Urothelium cell line (cell line): Measurements from ENCODE around the gene PLA2G2F.

Experiments used
- DNase-seq: peaks from one replicate; pipeline ENCODE4 v3.0.0; 2011; ENCODE audit warnings: low spot score, mixed read lengths
- FAIRE-seq: peaks from 2 replicates; lab custom pipeline; 2011; peaks lifted over from hg19 to GRCh38; lab: Jason Lieb, UNC

Gene PLA2G2F

GRCh38 chr1:20168564-20169491 lies 29.7 kb downstream of the PLA2G2F start:
- no peak for DNase-seq
- FAIRE-seq: no peak

DNA sequence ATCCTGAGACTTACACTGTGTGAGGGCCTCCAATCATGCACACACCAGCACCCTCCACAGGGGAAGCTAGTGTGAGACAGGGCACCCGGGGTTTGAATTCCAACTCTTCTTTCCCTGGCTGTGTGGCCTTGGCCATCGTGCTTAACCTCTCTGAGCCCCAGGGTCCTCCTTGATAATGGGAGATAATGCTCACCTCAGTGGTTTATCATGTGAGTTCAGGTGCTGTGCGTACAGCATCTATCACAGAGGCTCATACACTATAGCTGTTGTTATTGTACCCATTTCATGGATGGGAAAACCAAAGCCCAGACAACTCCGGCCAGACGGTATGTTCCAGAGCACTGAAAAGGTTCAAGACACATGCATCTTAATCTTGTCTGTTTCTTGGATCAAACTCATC lies 30.8 kb downstream of the PLA2G2F start:
- no peak for DNase-seq

GRCh38 chr1:20172033-20172590 lies 33.0 kb downstream of the PLA2G2F start:
- FAIRE-seq: no peak
- DNase-seq: no peak

More for the DNA sequence above, 30.8 kb downstream of the PLA2G2F start:
- no peak for FAIRE-seq

GRCh38 chr1:20174937-20175666 lies 36.0 kb downstream of the PLA2G2F start:
- DNase-seq (no peak), FAIRE-seq (no peak)

DNA sequence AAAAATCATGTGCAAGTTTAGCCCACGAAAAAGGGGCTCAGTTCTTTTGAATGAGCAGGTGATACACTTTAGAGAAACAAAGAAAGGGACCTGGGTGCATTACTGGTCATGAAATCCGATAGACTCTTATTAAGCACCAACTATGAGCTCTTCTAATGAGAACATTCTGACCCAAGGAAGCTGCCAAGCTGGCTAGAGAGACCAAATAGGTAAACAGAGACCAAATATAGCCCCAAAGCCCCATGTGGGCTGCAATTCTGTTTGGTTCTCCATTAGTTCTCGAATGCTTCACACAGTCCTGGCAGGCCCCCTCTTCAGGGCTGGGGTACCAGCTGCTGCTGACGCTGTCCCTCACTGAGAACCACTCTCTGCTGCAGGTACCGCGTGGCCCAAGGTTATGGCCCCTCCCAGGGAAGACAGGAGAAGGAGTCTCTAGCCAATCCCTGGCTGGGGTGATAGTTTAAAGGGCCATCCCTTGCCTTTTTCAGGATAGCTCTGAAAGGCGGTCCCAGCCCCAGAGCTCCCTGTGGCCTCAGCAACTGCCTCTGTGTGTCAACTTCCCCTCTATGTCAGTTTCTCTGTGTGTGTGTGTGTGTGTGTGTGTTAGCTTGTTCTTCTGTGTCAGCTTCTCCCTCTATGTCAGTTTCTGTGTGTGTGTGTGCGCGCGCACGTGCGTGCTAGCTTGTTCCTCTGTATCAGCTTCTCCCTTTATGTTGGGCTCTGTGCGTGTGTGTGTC lies 39.7 kb downstream of the PLA2G2F start:
- no peak for FAIRE-seq
- no peak for DNase-seq

DNA sequence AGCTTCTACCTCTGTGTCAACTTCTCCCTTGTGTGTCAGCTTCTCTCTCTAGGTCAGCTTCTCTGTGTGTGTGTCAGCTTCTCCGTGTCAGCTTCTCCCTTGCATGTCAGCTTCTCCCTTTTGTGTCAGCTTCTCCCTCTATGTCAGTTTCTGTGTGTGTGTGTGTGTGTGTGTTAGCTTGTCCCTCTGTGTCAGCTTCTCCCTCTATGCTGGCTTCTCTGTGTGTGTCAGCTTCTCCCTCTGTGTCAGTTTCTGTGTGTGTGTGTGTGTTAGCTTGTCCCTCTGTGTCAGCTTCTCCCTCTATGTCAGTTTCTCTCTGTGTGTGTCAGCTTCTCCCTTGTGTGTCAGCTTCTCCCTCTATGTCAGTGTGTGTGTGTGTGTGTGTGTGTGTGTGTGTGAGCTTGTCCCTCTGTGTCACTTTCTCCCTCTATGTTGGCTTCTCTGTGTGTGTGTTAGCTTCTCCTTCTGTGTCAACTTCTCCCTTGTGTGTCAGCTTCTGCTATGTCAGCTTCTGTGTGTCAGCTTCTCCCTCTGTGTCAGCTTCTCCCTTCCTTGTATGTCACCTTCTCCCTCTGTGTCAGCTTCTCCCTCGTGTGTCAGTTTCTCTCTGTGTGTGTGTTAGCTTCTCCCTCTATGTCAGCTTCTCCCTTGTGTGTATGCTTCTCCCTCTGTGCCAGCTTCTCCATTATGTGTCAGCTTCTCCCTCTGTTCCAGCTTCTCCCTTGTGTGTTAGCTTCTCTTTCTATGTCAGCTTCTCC lies 40.4 kb downstream of the PLA2G2F start:
- no peak for FAIRE-seq
- DNase-seq: no peak

- FAIRE-seq: no peak
- no peak for DNase-seq
Measured at GRCh38 chr1:20180129-20180843, 41.2 kb downstream of the PLA2G2F start.

- FAIRE-seq (no peak), DNase-seq (no peak)
Measured at GRCh38 chr1:20180844-20181207, 41.7 kb downstream of the PLA2G2F start.

- no peak for DNase-seq
- no peak for FAIRE-seq
Measured at GRCh38 chr1:20182415-20182814, 43.3 kb downstream of the PLA2G2F start.

DNA sequence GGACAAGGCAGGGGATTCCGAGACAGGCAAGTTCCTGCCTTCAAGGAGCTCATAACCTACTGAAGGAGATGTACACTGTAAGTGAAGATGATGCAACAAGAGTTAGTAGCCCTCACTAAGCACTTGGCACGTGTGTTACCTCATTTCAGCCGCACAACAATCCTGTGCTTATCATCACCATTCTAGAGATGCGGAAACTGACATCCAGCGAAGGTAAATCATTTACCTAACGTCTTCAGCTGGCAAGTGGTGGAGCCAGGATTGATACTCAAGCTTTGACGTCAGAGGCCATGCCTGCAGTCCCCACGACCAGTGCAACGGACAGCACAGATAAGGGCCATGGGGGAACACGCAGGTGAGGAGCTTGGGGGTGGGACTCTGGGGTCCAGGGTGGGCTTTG lies 43.9 kb downstream of the PLA2G2F start:
- DNase-seq (no peak), FAIRE-seq (no peak)

- DNase-seq: no peak
- no peak for FAIRE-seq
Measured at GRCh38 chr1:20183616-20184271, 44.6 kb downstream of the PLA2G2F start.

GRCh38 chr1:20184481-20184900 lies 45.4 kb downstream of the PLA2G2F start:
- DNase-seq (no peak), FAIRE-seq (no peak)

DNA sequence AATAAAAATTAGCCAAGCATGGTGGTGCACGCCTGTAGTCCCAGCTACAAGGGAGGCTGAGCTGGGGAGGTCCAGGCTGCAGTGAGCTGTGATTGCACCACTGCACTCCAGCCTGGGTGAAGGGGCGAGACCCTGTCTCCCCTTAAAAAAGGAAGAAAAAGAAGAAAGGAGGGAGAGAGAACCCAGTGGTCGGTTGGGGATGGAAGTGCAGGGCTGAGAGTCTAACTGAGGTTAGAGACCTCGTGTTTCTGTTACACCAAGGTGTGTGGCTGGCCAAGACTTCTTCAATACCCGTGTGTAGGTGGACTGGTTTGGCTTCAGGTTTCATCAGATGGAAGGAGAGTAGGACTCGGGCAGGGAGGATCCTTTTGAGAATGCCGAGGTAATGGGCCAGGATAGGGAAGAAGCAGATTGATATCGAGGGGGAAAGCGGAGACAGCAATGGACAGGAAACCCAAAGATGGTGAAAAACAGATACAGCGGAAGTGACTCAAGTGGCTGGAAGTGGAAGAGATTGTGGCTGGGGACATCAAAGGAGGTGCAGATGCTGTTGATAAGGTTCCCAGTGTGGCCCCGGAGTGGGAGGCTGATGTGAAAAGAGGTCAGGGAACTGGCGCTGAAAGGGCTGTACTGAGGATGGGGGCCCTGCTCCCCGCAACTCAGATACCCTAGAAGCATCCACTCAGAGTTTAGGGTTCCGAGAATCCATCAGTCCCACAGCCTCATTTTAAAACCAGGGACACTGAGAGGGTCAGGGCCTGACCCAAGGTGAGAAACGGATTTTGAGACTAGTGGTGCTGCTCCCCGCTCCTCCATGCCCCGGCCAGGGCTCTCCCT lies 46.1 kb downstream of the PLA2G2F start:
- DNase-seq (no peak), FAIRE-seq (no peak)

GRCh38 chr1:20185834-20186782 lies 47.0 kb downstream of the PLA2G2F start, which contains the start of the genes PLA2G2C and UBXN10:
PLA2G2C (minus strand) TSS chr1:20186518; CDS start chr1:20177363, 9,155 bp downstream.
UBXN10 (plus strand) TSS chr1:20186096; CDS start chr1:20190562, 4,466 bp downstream.
- DNase-seq (no peak), FAIRE-seq (no peak)

DNA sequence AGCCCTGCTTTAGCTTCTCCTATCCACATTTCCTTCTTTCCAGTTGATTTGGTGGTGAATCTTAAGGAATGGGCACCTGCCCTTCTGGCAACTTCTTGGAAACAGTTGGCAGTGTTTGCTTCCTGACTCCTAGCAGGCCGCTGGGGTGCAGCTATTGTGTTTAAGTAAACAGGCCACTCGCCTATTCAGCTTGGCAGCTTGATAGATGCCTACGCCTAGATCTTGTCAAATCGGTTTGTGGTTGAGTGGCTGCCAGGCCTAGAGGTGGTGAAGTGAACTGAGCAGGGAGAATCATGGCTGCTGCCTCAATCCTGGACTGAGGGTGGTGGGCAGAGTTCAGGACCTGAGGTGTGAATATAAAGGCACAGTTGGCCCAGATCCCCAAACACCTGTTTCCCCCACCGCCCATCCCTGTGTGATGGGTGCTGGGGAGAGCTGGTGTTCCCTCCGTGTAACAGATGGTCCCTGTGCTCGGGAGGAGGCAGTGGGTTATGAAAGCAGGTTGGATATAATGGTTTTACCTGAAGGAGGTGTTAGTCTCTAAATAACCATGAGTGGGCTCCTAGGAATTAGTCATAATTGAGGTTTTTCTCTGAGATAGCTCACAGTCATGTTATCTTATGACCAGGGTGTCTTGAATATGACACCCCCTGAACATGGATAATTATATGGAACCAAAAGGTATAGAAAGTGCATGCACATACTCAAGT lies 48.1 kb downstream of the PLA2G2F start:
- no peak for FAIRE-seq
- DNase-seq: no peak

GRCh38 chr1:20187813-20188454 lies 48.8 kb downstream of the PLA2G2F start:
- DNase-seq: no peak
- FAIRE-seq: no peak
